ENCODE measurements around the gene CGB2. TPM values are rescaled to one million over a fixed set of nuclear protein-coding genes. Genes with fewer than 3 reads are reported as not detected.
"Not testable (repeated sequence)": the region's sequence is repeated elsewhere in the genome, so short reads cannot be mapped to it uniquely, and the experiment has no call there.

CGB2 gene
- total RNA-seq, 1 donor from 2014 or later, result not detected

- TF ChIP-seq CTCF (IDR thresholded peaks at IDR 0.05), result no peak
- Histone ChIP-seq H3K27me3 (ENCODE audit: low read depth) (peaks cover 7% of the 10 kb centered on the region), H3K4me1 (peaks cover 21% of the 10 kb centered on the region), H3K27ac (no peak overlapping the region), H3K9me3 (no peaks in the 10 kb centered on the region), H3K4me3 (no peak overlapping the region), H3K36me3 (no peaks in the 10 kb centered on the region)
- ATAC-seq, result no peak
- intact Hi-C loops (cut with DNase I), result no loop called here
- no peak for DNase-seq
Observed at GRCh38 chr19:49020931-49021895, 10.5 kb upstream of the CGB2 start.

- intact Hi-C loops (cut with DNase I), result no loop called here
- no peak for TF ChIP-seq CTCF (IDR thresholded peaks at IDR 0.05)
- H3K9me3 ChIP-seq, result no peaks in the 10 kb centered on the region
- DNase-seq (no peak), ATAC-seq (no peak)
- H3K4me3 ChIP-seq, result no peak overlapping the region
- H3K36me3 ChIP-seq, result no peaks in the 10 kb centered on the region
- peaks cover 7% of the 10 kb centered on the region for H3K27me3 ChIP-seq (ENCODE audit: low read depth)
- H3K27ac ChIP-seq, result no peak overlapping the region
- peaks cover 21% of the 10 kb centered on the region for H3K4me1 ChIP-seq
Observed at GRCh38 chr19:49022116-49022515, 9.6 kb upstream of the CGB2 start.

- H3K27me3 ChIP-seq (ENCODE audit: low read depth); H3K9me3 ChIP-seq; ATAC-seq; H3K4me3 ChIP-seq; H3K4me1 ChIP-seq; intact Hi-C loops (cut with DNase I); H3K36me3 ChIP-seq; H3K27ac ChIP-seq; DNase-seq: not testable (repeated sequence)
Observed at GRCh38 chr19:49024233-49024632, 7.5 kb upstream of the CGB2 start, which contains the start of gene CGB3. CGB3 (minus strand) TSS chr19:49024333; CDS start chr19:49023971, 362 bp downstream.

GRCh38 chr19:49025088-49025487 lies 6.6 kb upstream of the CGB2 start:
- H3K4me1 ChIP-seq; H3K9me3 ChIP-seq; H3K4me3 ChIP-seq; ATAC-seq; DNase-seq; H3K36me3 ChIP-seq; H3K27ac ChIP-seq; intact Hi-C loops (cut with DNase I); H3K27me3 ChIP-seq (ENCODE audit: low read depth): not testable (repeated sequence)

GRCh38 chr19:49025599-49025998 lies 6.1 kb upstream of the CGB2 start:
- H3K4me1 ChIP-seq; H3K27ac ChIP-seq; H3K4me3 ChIP-seq; H3K27me3 ChIP-seq (ENCODE audit: low read depth); H3K9me3 ChIP-seq; intact Hi-C loops (cut with DNase I); H3K36me3 ChIP-seq; DNase-seq; ATAC-seq: not testable (repeated sequence)

GRCh38 chr19:49028686-49029085 lies 3.0 kb upstream of the CGB2 start:
- intact Hi-C loops (cut with DNase I); H3K9me3 ChIP-seq; H3K36me3 ChIP-seq; H3K4me1 ChIP-seq; ATAC-seq; H3K27me3 ChIP-seq (ENCODE audit: low read depth); H3K27ac ChIP-seq; H3K4me3 ChIP-seq; DNase-seq: not testable (repeated sequence)

GRCh38 chr19:49029749-49030148 lies 1.9 kb upstream of the CGB2 start:
- ATAC-seq; H3K36me3 ChIP-seq; H3K27ac ChIP-seq; H3K4me1 ChIP-seq; H3K4me3 ChIP-seq; H3K27me3 ChIP-seq (ENCODE audit: low read depth); intact Hi-C loops (cut with DNase I); H3K9me3 ChIP-seq; DNase-seq: not testable (repeated sequence)

GRCh38 chr19:49030323-49030722 lies 1.4 kb upstream of the CGB2 start:
- H3K27me3 ChIP-seq (ENCODE audit: low read depth); H3K4me1 ChIP-seq; ATAC-seq; H3K36me3 ChIP-seq; H3K4me3 ChIP-seq; DNase-seq; H3K27ac ChIP-seq; H3K9me3 ChIP-seq; intact Hi-C loops (cut with DNase I): not testable (repeated sequence)
